Skeletal muscle tissue (tissue), 4 donors: ENCODE measurements around the gene SNHG17. TPM values are rescaled to one million over a fixed set of nuclear protein-coding genes. Genes with fewer than 3 reads are reported as not detected.

Source experiments
- H3K27ac ChIP-seq: one replicate; pipeline ENCODE4 v1.7.0; 2013; ENCODE audit warnings: mild to moderate bottlenecking, low read depth, low read length, inconsistent platforms
- H3K27me3 ChIP-seq, 3 donors: one replicate each; pipeline ENCODE4 v1.7.0; 2013; ENCODE audit warnings: low read length in 3 of 3; ENCODE audit not compliant: control insufficient read depth in 3 of 3, insufficient read depth in 3 of 3
- H3K36me3 ChIP-seq, 3 donors: one replicate each; pipeline ENCODE4 v1.7.0; 2013; ENCODE audit warnings: low read length in 3 of 3; ENCODE audit not compliant: control insufficient read depth in 3 of 3, insufficient read depth in 3 of 3
- H3K4me1 ChIP-seq, 3 donors: one replicate each; pipeline ENCODE4 v1.7.0; 2013; ENCODE audit warnings: low read length in 3 of 3, mild to moderate bottlenecking in 3 of 3; ENCODE audit not compliant: control insufficient read depth in 3 of 3, insufficient read depth in 3 of 3
- H3K4me3 ChIP-seq, 3 donors: one replicate each; pipeline ENCODE4 v1.7.0; 2013; ENCODE audit warnings: low read length in 3 of 3
- H3K9ac ChIP-seq, 3 donors: one replicate each; pipeline ENCODE4 v1.7.0; 2013; ENCODE audit warnings: low read length in 3 of 3, mild to moderate bottlenecking in 3 of 3, moderate library complexity in 2 of 3, low read depth in 1 of 3
- H3K9me3 ChIP-seq, 3 donors: one replicate each; pipeline ENCODE4 v1.7.0; 2013; ENCODE audit warnings: low read length in 3 of 3; ENCODE audit not compliant: control insufficient read depth in 3 of 3
- total RNA-seq: library from RNA; depleted of rRNA; stranded (reverse); fragments of >200 nt; gene quantifications from one replicate; pipeline ENCODE4 v1.2.3, GENCODE V29; 2014
- donor health status: Osteomylitis.

SNHG17 gene
- 6.8 TPM for total RNA-seq

DNA sequence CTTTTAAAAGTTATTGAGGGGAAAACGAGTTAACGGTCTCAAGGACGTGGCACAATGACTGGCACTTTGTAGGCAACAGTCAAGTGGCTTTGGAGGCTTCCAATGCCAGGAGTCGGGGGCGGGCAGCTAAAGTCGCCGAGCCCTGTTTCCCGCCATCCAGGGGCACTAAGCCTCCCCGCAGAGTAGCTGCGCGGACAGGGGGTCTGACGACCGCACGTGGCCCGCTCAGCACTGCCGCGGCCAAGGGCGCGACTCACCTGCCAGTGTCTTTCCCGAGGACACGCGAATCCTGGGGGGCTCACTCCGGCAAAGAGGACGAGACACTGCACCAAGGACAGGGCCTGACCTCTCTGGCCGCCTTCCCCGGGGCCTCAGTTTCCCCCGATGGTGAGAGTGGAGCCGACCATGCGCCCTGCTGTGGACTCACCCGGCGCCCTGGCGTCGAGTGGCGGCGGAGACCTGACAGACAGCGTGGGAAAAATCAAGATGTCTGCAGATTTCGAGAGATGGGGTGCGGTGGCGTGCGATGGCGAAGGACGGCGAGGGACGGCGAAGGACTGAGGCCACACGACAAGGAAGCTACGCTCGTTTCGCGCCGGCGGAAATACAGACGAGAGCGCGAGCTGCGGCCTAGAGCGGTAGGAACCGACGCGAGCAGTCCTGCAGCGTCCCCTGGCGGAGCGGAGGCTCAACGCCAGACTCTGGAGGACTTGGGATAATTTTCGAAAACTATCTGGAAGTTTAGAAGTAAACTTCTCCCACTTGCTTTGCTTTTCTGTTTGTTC lies at the start of gene SNHG17:
Gene SNHG17 (minus strand): TSS at position 559 of the 785 bp plus-strand sequence.
- Histone ChIP-seq H3K27ac (peak within 1 kb of the TSS; percentile 77), H3K27me3 (no peaks in the 10 kb centered on the region), H3K4me1 (peaks cover 14 to 21% (median 17%) of the 10 kb centered on the region in 3 donors), H3K9ac (peak within 1 kb of the TSS; percentile 79 to 88 (median 81)), H3K4me3 (peak within 1 kb of the TSS; percentile 78 to 90 (median 86)), H3K9me3 (no peaks in the 10 kb centered on the region), H3K36me3 (peaks cover 22 to 29% (median 25%) of the 10 kb centered on the region in 3 donors)

DNA sequence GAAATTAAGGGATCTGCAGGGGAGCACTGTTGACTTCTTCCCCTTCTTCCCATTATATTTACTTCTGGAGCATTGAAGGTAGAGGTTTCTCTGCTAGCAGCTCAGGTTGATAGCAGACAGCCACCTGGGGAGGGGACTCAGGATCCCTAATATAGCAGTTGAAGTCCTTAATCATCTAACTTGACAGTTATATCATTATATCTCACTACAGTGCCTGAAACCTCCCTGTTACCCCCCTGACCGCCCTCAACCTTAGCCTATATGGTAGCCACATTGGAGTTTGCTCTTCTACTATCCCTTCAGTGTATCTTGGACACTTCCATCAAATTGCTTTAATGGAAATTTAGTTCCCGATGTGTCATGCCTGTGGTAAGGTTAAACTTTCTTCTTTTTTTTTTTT lies 44.5 kb upstream of the SNHG17 start:
- no peaks in the 10 kb centered on the region for H3K27me3 ChIP-seq
- H3K4me3 ChIP-seq: no peak overlapping the region
- H3K9ac ChIP-seq: no peak overlapping the region
- H3K36me3 ChIP-seq: no peaks in the 10 kb centered on the region
- H3K27ac ChIP-seq: no peak overlapping the region
- H3K4me1 ChIP-seq: peaks cover 2 to 6% (median 3%) of the 10 kb centered on the region in 3 donors
- no peaks in the 10 kb centered on the region for H3K9me3 ChIP-seq

DNA sequence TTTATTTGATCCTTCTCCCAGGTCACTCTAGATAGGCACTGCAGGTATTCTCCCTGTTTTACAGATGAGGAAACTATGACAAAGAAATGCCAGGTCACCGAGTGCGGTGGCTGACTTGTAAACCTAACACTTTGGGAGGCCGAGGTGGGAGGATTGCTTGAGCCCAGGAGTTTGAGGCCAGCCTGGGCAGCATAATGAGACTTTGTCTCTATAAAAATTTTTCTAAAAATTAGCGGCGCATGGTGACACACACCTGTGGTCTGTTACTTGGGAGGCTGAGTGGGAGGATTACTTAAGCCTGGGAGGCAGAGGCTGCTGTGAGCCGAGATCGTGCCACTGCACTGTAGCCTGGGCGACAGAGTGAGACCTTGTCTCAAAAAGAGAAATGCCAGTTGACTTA lies 42.6 kb upstream of the SNHG17 start:
- Histone ChIP-seq H3K36me3 (no peaks in the 10 kb centered on the region), H3K4me1 (peaks cover 11 to 22% (median 17%) of the 10 kb centered on the region in 3 donors), H3K9me3 (no peaks in the 10 kb centered on the region), H3K4me3 (no peak overlapping the region), H3K9ac (no peak overlapping the region), H3K27ac (no peak overlapping the region), H3K27me3 (no peaks in the 10 kb centered on the region)

GRCh38 chr20:38473367-38473795 lies 38.3 kb upstream of the SNHG17 start:
- Histone ChIP-seq H3K4me1 (peaks cover 11 to 30% (median 17%) of the 10 kb centered on the region in 3 donors), H3K9me3 (peaks cover 0 to 2% (median 0%) of the 10 kb centered on the region in 3 donors), H3K27me3 (no peaks in the 10 kb centered on the region), H3K36me3 (no peaks in the 10 kb centered on the region), H3K9ac (peak overlapping the region; percentile 77 to 91 (median 78)), H3K4me3 (peak overlapping the region; percentile 69 to 98 (median 95)), H3K27ac (peak overlapping the region; percentile 45)

GRCh38 chr20:38472513-38473366 lies 37.6 kb upstream of the SNHG17 start, which contains the start of gene RALGAPB:
TSS of gene RALGAPB (plus strand) at chr20:38472843. CDS start at chr20:38488433, 15,590 bp downstream.
- Histone ChIP-seq H3K36me3 (no peaks in the 10 kb centered on the region), H3K9ac (peak within 1 kb of the TSS; percentile 77 to 91 (median 78)), H3K9me3 (peaks cover 0 to 2% (median 0%) of the 10 kb centered on the region in 3 donors), H3K27ac (peak within 1 kb of the TSS; percentile 45), H3K27me3 (no peaks in the 10 kb centered on the region), H3K4me3 (peak within 1 kb of the TSS; percentile 69 to 98 (median 95)), H3K4me1 (peaks cover 11 to 30% (median 17%) of the 10 kb centered on the region in 3 donors)

GRCh38 chr20:38471987-38472512 lies 36.9 kb upstream of the SNHG17 start:
- Histone ChIP-seq H3K27ac (peak overlapping the region; percentile 45), H3K9ac (peak overlapping the region; percentile 36 to 91 (median 65)), H3K36me3 (no peaks in the 10 kb centered on the region), H3K4me3 (peak overlapping the region; percentile 69 to 98 (median 95)), H3K9me3 (peaks cover 0 to 2% (median 0%) of the 10 kb centered on the region in 3 donors), H3K27me3 (no peaks in the 10 kb centered on the region), H3K4me1 (peaks cover 9 to 30% (median 17%) of the 10 kb centered on the region in 3 donors)

GRCh38 chr20:38471245-38471644 lies 36.1 kb upstream of the SNHG17 start:
- Histone ChIP-seq H3K9ac (no peak overlapping the region), H3K4me3 (no peak overlapping the region), H3K27ac (no peak overlapping the region), H3K4me1 (peaks cover 9 to 30% (median 17%) of the 10 kb centered on the region in 3 donors), H3K9me3 (peaks cover 0 to 2% (median 0%) of the 10 kb centered on the region in 3 donors), H3K36me3 (no peaks in the 10 kb centered on the region), H3K27me3 (no peaks in the 10 kb centered on the region)

GRCh38 chr20:38466983-38467382 lies 31.9 kb upstream of the SNHG17 start:
- no peaks in the 10 kb centered on the region for H3K27me3 ChIP-seq
- H3K9me3 ChIP-seq: peaks cover 0 to 2% (median 0%) of the 10 kb centered on the region in 3 donors
- H3K36me3 ChIP-seq: no peaks in the 10 kb centered on the region
- no peak overlapping the region for H3K4me3 ChIP-seq
- peaks cover 0 to 4% (median 0%) of the 10 kb centered on the region in 3 donors for H3K4me1 ChIP-seq
- no peak overlapping the region for H3K27ac ChIP-seq
- no peak overlapping the region for H3K9ac ChIP-seq

- H3K9me3 ChIP-seq: peaks cover 0 to 2% (median 0%) of the 10 kb centered on the region in 3 donors
- H3K36me3 ChIP-seq: no peaks in the 10 kb centered on the region
- H3K4me3 ChIP-seq: no peak overlapping the region
- no peaks in the 10 kb centered on the region for H3K4me1 ChIP-seq
- H3K9ac ChIP-seq: no peak overlapping the region
- no peaks in the 10 kb centered on the region for H3K27me3 ChIP-seq
- H3K27ac ChIP-seq: no peak overlapping the region
Measured at GRCh38 chr20:38466171-38466570, 31.0 kb upstream of the SNHG17 start.
